ENCODE data around the gene TRAPPC1.
"Not testable (repeated sequence)": the region's sequence is repeated elsewhere in the genome, so short reads cannot be mapped to it uniquely, and the experiment has no call there.

TRAPPC1 gene, protein sequence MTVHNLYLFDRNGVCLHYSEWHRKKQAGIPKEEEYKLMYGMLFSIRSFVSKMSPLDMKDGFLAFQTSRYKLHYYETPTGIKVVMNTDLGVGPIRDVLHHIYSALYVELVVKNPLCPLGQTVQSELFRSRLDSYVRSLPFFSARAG

GRCh38 chr17:7931709-7932482, at the start of gene TRAPPC1, which contains the start of gene CNTROB:
Gene TRAPPC1 (minus strand): TSS chr17:7931946. CDS start chr17:7931829, 117 bp downstream.
Gene CNTROB (plus strand): TSS chr17:7932206. CDS start chr17:7933080, 874 bp downstream.
- peak; percentile 100 for DNase-seq

GRCh38 chr17:7977805-7978204, 46.1 kb upstream of the TRAPPC1 start:
- DNase-seq, result no peak

- no peak for DNase-seq
Measured at GRCh38 chr17:7977039-7977438, 45.3 kb upstream of the TRAPPC1 start.

GRCh38 chr17:7974638-7975131, 42.9 kb upstream of the TRAPPC1 start:
- DNase-seq, result no peak

- DNase-seq, result no peak
Measured at GRCh38 chr17:7972131-7972785, 40.5 kb upstream of the TRAPPC1 start.

- no peak for DNase-seq
Measured at GRCh38 chr17:7971651-7972050, 39.9 kb upstream of the TRAPPC1 start.

DNA sequence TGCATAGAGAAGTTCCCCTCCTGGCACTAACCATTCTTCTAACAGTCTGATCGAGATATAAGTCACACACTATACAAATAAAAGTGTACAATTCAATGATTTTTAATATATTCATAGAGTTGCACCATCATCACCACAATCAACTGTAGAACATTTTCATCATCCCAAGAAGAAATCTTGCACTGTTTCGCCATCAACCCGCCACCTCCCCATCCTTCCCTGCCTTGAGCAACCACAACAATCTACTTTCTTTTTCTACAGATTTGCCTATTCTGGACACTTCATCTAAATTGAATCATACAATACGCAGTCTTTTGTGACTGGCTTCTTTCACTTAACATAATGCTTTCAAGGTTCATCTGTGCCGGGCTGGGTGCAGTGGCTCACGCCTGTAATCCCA, 37.7 kb upstream of the TRAPPC1 start:
- DNase-seq, result peak in 1 of 2 donors; percentile 37

DNA sequence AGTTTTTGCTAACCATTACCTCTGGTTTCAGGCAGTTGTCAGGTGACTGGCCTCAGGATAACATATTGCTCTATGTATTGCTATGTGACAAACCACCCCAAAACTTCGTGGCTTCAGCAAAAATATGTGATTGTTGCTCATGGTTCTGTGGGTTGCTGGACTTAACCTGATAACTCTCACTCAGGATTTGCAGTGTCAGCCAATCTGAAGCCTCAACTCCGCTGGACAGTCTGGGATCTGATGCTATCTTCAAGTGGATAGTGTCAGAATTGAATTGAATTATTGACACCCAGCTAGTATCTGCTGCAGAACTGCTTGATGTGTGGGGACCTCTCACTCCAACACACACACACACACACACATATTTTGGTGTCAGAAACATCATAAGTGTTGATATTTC, 36.0 kb upstream of the TRAPPC1 start:
- DNase-seq, result no peak

- DNase-seq, result no peak
Measured at GRCh38 chr17:7961421-7961820, 29.7 kb upstream of the TRAPPC1 start.

DNA sequence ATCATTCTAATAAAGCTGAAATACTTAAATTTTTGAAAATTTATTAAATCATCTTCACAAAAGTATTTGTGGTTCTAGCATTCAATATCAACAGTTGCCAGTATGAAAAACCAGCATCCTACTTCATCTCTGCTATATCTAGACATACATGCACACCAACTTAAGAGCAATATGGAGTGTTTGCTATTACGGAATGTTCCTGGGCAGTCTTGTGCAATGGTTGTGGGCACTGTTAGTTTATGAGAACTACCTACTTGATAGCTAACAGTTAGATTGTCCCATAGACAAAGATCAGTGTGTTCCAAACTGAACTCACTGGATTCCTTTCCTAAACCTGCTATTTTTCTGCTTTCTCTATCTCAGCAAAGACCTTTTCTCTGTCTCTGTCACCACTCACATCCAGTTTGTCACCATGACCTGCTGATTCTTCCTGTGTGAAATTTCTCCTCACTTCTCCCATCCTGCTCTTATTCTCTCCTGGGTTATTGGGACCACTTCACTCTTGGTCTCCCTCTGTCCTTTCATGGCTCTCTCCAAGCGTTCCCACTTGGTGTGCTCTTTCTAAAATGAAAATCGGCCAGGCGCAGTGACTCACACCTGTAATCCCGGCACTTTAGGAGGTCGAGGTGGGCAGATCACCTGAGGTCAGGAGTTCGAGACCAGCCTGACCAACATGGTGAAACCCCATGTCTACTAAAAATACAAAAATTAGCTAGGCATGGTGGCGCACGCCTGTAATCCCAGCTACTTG, 27.9 kb upstream of the TRAPPC1 start:
- no peak for DNase-seq

DNA sequence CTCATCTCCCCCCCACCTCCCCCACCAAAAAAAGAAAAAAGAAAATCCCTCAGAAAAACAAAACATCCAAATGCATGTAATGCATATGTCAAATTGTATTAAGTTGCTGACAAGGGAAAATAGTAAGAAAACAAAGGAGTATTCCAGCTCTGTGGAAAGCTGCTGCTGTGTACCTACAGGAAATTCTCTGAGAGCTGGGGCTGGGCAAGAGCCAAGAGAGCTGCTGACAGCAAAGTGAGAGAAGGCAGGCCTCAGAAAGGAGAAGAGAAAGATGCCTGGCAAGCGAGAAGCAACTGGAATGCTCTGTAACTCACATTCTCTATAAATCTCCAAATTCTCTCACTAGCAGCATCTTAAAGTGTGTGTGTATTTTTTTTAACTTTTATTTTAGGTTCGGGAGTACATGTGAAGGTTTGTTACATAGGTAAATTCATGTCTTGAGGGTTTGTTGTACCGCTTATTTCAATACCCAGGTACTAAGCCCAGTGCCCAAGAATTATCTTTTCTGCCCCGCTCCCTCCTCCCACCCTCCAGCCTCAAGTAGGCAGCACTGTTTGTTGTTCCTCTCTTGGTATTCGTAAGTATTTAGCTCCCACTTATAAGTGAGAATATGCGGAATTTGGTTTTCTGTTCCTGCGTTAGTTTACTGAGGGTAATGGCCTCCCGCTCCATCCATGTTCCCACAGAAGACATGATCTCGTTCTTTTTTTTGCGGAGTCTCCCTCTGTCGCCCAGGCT, 24.7 kb upstream of the TRAPPC1 start:
- DNase-seq, result no peak

DNA sequence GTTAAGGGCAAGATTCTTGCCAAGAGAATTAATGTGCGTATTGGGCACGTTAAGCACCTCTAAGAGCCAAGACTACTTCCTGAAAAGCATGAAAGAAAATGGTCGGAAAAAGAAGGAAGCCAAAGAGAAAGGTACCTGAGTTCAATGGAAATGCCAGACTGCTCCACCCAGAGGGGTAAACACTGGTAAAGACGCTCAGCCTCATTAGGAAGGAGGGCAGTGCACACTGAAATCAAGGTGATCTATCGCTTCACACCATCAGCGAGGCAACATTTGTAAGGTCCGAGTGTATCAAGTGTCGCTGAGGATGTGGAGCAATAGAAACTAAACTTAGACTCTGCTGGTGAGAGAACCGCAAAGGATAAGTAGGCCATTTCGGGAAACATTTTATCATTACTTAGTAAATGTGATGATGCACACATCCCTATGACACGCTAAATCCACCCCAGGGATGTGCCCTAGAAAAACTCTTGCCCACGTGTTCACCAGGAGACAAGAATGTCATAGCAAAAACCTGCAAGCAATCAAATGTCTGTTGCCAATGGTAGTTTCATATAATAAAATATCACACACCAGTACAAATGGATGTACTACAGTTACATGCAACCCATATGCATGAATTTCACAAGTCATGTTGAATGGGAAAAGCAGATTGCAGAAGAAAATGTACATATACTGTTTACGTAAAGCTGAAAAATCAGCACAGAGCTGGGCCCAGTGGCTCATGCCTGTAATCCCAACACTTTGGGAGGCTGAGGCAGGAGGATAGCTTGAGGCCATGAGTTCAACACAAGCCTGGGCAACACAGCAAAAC, 23.9 kb upstream of the TRAPPC1 start:
- DNase-seq, result no peak

DNA sequence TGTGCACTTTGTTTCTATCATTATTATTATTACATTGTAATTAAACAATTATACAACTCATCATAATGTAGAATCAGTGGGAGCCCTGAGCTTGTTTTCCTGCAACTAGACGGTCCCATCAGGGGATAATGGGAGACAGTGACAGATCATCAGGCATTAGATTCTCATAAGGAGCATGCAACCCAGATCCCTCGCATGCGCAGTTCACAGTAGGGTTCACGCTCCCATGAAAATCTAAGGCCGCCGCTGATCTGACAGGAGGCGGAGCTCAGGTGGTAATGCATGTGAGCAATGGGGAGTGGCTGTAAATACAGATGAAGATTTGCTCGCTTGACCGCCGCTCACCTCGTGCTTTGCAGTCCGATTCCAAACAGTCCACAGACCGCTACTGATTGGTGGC, 21.5 kb upstream of the TRAPPC1 start:
- not testable (repeated sequence) for DNase-seq

- DNase-seq, result peak; percentile 12 to 16
Measured at GRCh38 chr17:7951143-7951792, 19.5 kb upstream of the TRAPPC1 start.

DNA sequence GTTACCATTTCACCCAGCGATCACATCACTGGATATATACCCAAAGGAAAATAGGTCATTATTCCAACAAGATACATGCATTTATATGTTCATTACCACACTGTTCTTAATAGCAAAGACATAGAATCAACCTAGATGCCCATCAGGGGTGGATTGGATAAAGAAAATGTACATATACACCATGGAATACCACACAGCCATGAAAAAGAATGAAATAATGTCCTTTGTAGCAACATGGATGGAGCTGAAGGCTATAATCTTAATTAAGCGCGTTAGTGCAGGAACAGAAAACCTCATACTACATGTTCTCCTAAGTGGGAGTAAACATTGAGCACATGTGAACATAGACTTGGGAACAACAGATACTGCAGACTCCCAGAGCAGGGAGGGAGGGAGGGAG, 18.8 kb upstream of the TRAPPC1 start:
- DNase-seq, result no peak

- DNase-seq, result no peak
Measured at GRCh38 chr17:7947651-7948050, 15.9 kb upstream of the TRAPPC1 start.

GRCh38 chr17:7946441-7946840, 14.7 kb upstream of the TRAPPC1 start:
- no peak for DNase-seq

DNA sequence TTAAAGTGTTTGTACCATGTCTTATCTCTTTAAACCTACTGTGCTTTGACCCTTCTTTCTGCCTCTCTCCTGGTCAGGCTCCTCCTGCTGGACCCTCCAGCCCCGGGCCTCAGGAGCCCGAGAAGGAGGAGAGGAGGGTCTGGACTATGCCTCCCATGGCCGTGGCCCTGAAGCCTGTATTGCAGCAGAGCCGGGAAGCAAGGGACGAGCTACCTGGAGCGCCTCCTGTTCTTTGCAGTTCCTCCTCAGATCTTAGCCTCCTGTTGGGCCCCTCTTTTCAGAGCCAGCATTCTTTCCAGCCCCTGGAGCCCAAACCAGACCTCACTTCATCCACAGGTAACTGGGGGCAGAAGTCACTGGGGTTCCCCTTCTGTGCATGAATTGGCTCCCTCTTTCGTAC, 13.9 kb upstream of the TRAPPC1 start:
- no peak for DNase-seq

- DNase-seq, result no peak
Measured at GRCh38 chr17:7944326-7944725, 12.6 kb upstream of the TRAPPC1 start.

DNA sequence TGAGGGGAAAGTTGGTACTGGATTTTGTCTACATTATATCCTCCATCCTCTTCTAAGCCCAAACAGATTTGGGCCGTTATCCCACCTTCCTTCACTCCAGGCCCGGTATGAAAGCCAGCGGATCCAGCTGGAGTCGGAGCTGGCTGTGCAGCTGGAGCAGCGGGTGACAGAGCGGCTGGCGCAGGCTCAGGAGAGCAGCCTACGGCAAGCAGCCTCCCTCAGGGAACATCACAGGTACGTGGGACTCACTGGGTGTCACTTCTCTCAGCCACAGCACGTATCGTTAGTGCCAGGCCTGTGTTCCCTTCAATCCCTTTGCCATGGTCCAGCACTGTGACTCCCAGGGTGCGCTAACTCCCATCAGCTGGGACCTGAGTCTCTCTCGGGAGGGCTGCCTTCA, 11.5 kb upstream of the TRAPPC1 start:
- DNase-seq, result no peak

DNA sequence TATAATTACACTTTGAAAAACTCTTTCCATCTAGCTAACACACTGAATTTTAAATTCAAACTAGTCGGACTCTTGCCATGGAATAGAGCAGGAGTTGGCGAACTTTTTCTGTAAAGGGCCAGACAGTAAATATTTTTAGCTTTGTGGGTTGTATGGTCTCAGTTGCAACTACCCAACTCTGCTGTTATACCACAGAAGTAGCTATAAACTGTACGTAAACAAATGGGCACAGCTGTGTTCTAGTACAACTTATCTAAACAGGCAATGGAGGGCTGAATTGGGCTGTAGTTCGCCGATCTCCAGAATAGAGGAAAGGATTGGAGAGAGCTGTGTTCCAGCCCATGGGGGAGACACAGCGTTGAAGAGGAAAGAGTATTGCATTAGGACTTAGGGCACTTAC, 9.0 kb upstream of the TRAPPC1 start:
- DNase-seq, result no peak

All from CD4-positive, alpha-beta T cell treated with Interleukin-4 for 1 hour (primary cell).